Activated CD4-positive, alpha-beta T cell treated with anti-CD3 and anti-CD28 coated beads, Interleukin-2, Interleukin-4, amounts not matched to agents 100 ng/mL and 50 ng/mL, durations not matched to agents 16 hours and 8 hours (primary cell): ENCODE data around the gene BPIFB3.
"Not testable (repeated sequence)": the region's sequence is repeated elsewhere in the genome, so short reads cannot be mapped to it uniquely, and the experiment has no call there.

Source experiments
- DNase-seq: peaks from one replicate; pipeline ENCODE4 v3.0.0-alpha.2; 2020; ENCODE audit warnings: low spot score

BPIFB3 gene

GRCh38 chr20:33028875-33029274 is 24.8 kb upstream of the BPIFB3 start:
- no peak for DNase-seq

- DNase-seq, result no peak
Observed at GRCh38 chr20:33030076-33030475, 23.6 kb upstream of the BPIFB3 start.

GRCh38 chr20:33030569-33030968 is 23.1 kb upstream of the BPIFB3 start:
- no peak for DNase-seq

DNA sequence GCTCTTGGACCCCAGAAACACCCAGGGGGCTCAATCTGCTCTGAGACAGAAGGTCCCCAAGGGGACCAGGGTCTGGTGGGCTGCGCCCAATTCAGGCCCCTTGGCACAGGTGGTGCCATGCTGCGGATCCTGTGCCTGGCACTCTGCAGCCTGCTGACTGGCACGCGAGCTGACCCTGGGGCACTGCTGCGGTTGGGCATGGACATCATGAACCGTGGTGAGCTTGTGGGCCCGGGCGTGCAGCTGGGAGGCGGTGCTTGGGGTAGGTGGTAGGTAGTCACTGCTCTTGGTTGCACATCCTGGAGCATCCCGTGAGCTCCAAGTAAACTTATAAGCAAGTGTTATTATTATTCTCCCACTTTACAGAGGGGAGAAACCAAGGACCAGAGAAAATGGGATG is 22.2 kb upstream of the BPIFB3 start, which contains the start of gene BPIFB6:
Gene BPIFB6 (plus strand): TSS at position 118 of the 400 bp plus-strand sequence. CDS start 0 bp downstream, at position 118.
- DNase-seq, result no peak

GRCh38 chr20:33032555-33032954 is 21.1 kb upstream of the BPIFB3 start:
- no peak for DNase-seq

- DNase-seq, result no peak
Observed at GRCh38 chr20:33033381-33033780, 20.3 kb upstream of the BPIFB3 start.

DNA sequence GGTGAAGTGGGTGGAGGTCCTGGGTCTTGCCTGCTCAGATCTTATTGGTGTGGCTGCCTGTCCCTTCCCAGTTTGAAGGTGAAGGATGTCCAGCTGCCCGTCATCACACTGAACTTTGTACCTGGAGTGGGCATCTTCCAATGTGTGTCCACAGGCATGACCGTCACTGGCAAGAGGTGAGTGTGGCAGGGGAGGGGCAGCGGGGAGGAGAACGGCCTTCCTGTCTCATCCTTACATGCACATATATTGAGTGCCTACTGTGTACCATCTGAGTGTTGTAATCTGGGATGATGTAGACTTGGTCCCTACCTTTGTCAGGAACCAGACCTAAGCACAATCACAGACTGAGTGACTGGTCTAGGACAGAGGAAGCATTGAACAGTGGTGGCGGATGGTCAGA is 19.6 kb upstream of the BPIFB3 start:
- no peak for DNase-seq

DNA sequence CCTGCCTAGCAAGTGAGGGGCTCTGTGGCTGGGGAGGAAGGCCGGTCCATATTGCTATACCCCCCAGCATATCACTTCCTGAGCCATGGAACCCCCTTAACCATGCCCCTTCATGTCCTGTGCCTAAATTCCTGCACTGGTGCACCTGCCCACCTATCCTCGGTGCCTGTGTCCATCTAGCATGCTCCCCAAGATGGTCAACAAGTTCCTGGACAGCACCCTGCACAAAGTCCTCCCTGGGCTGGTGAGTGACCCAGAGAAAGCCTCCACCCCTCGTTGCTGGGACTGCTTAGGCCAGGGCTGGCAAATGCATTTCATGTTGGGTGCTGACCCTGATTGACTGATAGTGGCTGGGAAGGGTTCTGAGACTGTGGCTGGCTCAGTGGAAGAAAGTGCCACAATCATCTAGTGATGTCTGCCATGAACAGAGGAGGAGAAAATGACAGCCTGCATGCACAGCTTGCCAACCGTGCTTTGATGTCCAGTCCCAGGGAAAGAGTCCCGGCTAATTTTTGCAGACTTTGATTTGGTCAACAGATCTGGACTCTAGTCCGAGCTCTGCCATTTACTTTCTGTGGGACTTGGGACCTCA is 18.7 kb upstream of the BPIFB3 start:
- DNase-seq, result no peak

- no peak for DNase-seq
Observed at GRCh38 chr20:33037456-33037855, 16.2 kb upstream of the BPIFB3 start.

GRCh38 chr20:33038243-33038642 is 15.5 kb upstream of the BPIFB3 start:
- no peak for DNase-seq

GRCh38 chr20:33042430-33042829 is 11.3 kb upstream of the BPIFB3 start:
- DNase-seq, result no peak

DNA sequence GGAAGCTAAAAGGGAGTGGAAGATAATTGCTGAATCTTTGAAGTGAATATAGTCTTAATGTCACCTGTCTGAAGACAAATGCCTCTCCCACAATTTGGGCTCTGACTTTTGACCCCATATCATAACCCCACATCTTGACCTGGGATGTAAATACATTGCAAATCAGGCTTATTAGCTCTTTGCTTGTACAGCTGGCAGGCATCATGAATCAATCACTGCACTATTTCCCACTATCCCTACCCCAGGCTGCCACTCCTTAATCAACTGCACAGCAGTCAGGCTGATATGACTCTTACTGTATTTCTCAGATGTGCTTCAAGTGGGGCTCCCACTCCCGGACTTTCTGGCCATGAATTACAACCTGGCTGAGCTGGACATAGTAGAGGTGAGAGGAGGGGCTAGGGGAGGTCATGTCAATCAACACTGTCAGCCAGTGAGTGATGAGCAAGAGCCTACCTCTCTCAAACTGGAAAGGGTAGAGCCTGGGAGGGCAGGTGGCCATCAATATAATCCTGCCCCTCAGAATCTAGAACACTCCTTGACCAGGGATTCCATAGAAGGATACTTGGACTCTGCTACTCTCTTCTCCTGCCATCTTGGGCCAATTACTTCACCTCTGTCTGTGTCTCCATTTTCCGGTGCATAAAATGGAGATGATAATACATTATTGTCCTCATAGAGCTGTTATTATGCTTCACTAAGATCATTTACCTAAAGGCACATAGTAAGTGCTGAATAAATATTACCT is 10.5 kb upstream of the BPIFB3 start:
- DNase-seq, result no peak

DNA sequence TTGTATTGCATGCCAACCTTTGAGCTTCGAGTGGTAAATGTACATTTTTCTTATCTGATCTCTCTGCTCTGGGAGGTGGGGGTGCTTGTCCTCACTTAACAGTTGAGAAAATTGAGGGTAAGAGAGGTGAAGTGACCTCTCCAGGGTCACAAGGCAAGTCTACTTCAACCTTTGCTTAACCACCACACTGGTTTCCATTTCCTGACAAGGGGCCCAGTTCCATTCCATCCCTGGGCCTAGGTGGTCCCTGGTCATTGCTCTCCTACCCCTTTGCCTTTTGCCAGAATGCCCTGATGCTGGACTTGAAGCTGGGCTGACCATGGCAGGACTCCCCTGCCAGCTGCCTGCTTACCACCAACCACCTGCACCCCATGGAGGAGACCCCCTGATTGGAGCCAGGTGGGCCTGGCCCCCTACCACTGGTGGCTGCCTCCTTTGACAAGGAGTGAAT is 9.9 kb upstream of the BPIFB3 start:
- no peak for DNase-seq

DNA sequence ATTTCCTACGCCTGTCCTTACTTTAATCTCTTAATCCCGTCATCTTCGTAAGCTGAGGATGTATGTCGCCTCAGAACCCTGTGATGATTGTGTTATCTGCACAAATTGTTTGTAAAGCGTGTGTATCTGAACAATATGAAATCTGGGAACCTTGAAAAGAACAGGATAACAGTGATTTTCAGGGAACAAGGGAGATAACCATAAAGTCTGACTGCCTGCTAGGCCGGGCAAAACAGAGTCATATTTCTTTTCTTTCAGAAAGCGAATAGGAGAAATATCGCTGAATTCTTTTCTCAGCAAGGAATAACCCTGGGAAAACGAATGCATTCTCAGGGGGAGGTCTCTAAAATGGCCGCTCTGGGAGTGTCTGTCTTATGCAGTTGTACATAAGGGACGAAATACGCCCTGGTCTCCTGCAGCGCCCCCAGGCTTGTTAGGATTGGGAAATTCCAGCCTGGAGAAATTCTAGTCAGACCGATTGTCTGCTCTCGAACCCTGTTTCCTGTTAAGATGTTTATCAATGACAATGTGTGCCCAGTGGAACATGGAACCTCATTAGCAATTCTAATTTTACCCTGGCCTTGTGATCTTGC is 8.5 kb upstream of the BPIFB3 start:
- DNase-seq, result not testable (repeated sequence)

GRCh38 chr20:33046412-33046811 is 7.3 kb upstream of the BPIFB3 start:
- DNase-seq, result no peak

DNA sequence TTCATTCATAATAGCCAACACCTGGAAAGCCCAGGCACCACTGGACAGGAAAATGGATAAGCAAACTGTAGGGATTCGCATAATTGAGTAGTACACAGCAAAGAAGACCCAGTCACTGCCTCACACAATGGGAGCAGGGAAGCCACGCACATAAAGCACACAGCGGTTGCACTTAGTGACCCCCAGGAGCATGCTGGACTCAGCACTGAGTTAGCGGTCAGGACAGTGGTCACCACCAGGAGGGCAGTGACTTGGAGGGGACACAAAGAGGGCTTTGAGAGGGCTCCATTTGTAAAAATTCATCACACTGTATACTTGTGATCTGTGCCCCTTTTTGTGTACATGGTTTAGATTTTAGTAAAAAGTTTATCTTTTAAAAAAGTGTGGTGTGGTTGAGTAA is 2.4 kb upstream of the BPIFB3 start:
- DNase-seq, result no peak

- no peak for DNase-seq
Observed at GRCh38 chr20:33054381-33054780, 678 bp downstream of the BPIFB3 start.

DNA sequence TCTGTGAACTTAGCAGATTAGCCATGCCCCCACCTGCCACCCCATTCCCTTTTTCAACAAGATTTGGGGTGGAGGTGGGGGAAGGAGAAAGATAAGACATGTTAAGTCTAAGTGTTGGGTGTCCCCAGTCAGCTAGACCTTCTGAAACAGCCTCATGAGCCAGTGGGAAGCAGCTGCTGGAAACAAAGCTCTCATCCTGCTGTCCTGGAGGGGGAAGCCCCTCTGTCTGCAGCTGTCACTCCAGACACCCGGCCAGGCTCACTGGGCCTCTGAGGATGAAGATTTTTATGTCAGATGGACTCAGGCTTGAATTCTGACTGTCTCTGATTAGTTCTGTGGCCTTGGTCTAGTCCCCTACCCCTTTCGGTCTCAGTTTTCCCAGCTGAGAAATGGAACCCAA is 1.1 kb downstream of the BPIFB3 start:
- no peak for DNase-seq

DNA sequence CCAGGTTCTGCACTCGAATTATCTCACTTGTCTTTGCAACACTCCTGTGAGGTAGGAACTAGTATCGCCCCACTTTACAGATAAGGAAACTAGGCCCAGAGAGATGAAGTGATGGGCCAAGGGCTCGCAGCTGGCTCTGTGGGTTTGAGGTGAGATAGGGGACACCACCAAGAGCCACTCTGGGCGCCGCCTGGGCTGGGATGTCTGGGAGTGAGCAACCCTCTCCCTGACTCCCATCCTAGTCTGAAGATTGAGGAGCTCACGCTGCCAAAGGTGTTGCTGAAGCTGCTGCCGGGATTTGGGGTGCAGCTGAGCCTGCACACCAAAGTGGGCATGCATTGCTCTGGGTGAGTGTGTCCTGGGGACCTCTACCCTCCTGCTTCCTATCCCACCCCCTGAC is 5.4 kb downstream of the BPIFB3 start:
- no peak for DNase-seq

- no peak for DNase-seq
Observed at GRCh38 chr20:33059741-33060390, 6.2 kb downstream of the BPIFB3 start.

DNA sequence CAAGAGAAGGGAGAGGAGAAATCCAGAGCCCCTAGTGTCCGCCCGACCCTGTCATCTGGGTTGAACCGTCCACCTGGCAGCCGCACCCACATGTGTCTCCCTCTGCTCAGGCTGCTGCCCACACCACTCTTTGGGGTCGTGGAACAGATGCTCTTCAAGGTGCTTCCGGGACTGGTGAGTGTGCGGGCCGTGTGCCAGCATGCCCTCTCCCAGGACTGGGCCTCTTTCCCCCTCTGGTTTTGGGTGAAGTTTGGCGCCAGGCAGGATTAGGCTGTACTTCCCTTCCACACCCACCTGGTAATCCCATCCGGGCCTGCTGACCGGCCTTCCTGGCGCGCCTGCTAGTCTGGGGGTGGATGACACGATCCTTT is 7.9 kb downstream of the BPIFB3 start:
- DNase-seq, result no peak

- no peak for DNase-seq
Observed at GRCh38 chr20:33062105-33062824, 8.6 kb downstream of the BPIFB3 start.
